Astrocyte (in vitro differentiated cells and primary cell): ENCODE measurements around the gene IMMP2L.

Experiments used
- EZH2 ChIP-seq: IDR thresholded peaks from 2 replicates; pipeline ENCODE4 v1.6.1; 2012; ENCODE audit warnings: mild to moderate bottlenecking, low read length, inconsistent platforms; ENCODE audit not compliant: insufficient read depth
- TF ChIP-seq, protein P1 (sequence below): IDR thresholded peaks from 2 replicates; pipeline ENCODE4 v1.5.1; 2011; ENCODE audit warnings: low read depth, mild to moderate bottlenecking, inconsistent platforms, low read length, moderate library complexity; ENCODE audit not compliant: insufficient read depth

GRCh38 chr7:111047595-111047994, 514.7 kb downstream of the IMMP2L start:
- TF ChIP-seq, protein P1, sequence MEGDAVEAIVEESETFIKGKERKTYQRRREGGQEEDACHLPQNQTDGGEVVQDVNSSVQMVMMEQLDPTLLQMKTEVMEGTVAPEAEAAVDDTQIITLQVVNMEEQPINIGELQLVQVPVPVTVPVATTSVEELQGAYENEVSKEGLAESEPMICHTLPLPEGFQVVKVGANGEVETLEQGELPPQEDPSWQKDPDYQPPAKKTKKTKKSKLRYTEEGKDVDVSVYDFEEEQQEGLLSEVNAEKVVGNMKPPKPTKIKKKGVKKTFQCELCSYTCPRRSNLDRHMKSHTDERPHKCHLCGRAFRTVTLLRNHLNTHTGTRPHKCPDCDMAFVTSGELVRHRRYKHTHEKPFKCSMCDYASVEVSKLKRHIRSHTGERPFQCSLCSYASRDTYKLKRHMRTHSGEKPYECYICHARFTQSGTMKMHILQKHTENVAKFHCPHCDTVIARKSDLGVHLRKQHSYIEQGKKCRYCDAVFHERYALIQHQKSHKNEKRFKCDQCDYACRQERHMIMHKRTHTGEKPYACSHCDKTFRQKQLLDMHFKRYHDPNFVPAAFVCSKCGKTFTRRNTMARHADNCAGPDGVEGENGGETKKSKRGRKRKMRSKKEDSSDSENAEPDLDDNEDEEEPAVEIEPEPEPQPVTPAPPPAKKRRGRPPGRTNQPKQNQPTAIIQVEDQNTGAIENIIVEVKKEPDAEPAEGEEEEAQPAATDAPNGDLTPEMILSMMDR = no peak
- TF ChIP-seq EZH2 = no peak
